ENCODE measurements around the gene EFEMP1.

Gene EFEMP1

DNA sequence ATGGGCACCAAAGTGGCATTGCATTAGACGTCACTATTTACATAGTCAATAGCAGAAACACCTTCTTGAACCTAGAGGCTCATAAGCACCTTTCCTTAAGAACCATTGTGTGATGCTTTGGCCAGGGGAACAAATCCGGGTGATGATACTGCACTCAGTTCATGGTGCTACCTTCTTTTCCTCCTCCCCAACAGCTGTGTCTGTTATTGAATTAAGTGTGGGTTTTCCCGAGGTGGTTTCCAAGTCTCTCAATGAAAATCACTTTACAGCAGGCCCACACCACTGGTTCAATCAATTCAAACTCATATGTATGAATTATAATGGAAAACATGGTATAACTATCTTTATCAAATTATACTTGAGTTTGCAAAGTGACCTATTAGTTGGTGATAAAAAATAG lies 9.3 kb upstream of the EFEMP1 start:
- DNase-seq (ENCODE audit: low read depth): no peak

- no peak for DNase-seq (ENCODE audit: low read depth)
Observed at GRCh38 chr2:55931281-55931680, 7.7 kb upstream of the EFEMP1 start.

DNA sequence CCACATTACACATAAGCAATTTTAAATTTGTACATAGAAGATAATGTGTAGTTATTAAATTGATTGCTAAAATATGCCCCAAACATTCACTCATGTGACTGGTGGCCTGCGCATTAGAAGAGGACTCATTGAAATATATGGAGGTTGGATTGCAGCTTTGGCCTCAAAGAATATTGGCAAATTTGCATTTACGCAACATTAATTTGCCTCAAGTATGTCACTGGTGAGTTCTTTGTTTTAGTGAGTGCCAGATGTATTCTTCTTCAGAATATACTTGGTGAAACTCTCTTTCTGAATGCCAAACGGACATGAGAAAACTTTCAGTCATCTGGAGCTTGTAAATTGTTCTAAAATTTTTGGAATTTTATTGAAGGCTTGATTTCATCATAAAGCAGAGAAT lies 5.9 kb upstream of the EFEMP1 start:
- DNase-seq (ENCODE audit: low read depth): no peak

GRCh38 chr2:55926974-55927373 lies 3.4 kb upstream of the EFEMP1 start:
- DNase-seq (ENCODE audit: low read depth): no peak

DNA sequence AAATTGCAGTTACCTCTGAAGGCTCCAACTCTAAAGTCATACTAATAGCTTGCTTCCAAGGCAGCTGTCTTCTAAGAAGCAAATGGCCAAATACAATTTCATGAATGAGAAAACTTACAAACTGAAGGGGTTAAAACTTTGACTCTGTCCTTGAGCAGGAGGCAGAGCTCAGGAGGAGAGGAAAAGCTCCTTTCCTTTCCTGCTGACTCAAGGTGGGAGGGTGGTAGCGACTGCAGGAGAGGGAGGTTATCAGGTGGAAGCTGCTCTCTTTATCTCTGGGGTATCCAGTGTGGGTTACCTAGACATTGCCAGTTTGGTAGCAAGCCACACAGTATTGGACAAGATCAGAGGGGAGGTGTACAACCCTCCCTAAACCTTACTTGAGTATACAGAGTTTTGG lies 2.7 kb upstream of the EFEMP1 start:
- DNase-seq (ENCODE audit: low read depth): no peak

GRCh38 chr2:55923982-55924321 lies 370 bp upstream of the EFEMP1 start:
- DNase-seq (ENCODE audit: low read depth): no peak

- DNase-seq (ENCODE audit: low read depth): no peak
Observed at GRCh38 chr2:55922291-55922907, 1.2 kb downstream of the EFEMP1 start.

- DNase-seq (ENCODE audit: low read depth): no peak
Observed at GRCh38 chr2:55919574-55919973, 4.0 kb downstream of the EFEMP1 start.

- DNase-seq (ENCODE audit: low read depth): no peak
Observed at GRCh38 chr2:55918856-55919255, 4.7 kb downstream of the EFEMP1 start.

GRCh38 chr2:55917713-55918390 lies 5.7 kb downstream of the EFEMP1 start:
- DNase-seq (ENCODE audit: low read depth): no peak

GRCh38 chr2:55917117-55917516 lies 6.5 kb downstream of the EFEMP1 start:
- no peak for DNase-seq (ENCODE audit: low read depth)

DNA sequence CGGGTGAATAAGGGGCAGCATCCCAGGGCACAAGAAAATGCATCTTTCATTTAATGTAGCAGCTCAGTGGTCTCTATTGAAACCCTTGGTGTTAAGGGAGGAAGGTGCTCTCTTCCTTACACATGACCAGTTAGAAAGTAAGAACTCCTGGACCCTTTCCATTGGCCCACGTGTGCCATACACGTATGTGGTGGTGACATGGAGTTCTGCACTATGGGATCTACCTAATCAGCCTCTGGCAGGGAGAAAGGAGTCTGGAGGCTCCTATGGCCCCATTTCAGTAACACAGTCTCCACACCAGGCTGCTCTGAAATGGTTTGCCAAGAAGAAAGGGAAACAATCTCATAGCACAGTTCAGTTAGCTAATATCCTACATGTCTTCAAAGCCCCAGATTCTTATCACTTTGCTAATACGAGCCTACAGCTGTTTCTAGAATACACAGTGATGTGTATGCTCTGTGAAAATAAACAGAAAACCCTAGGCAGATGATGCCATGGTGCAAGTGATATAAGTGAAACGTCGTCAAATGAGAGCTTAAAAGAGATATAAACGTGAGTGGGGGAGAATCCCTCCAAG lies 7.0 kb downstream of the EFEMP1 start:
- no peak for DNase-seq (ENCODE audit: low read depth)

- DNase-seq (ENCODE audit: low read depth): no peak
Observed at GRCh38 chr2:55914786-55915185, 8.8 kb downstream of the EFEMP1 start.

DNA sequence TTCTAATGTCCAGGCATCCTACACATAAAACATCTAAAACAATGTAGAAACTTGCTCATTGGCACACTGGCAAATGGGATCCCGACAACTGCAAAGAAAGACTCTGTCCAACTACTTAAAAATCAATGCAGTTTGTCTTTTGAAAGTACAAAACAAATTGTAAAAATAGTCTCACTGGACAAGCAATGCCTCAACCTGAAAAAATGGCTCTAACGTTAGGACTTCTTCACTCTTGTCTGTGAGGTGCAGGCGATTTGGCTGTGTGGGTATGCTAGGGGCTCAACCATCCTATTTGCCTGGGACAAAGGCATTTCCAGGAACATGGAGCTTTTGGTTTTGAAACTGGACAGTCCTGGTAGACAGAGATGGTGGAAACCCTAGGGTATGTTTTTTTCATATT lies 10.7 kb downstream of the EFEMP1 start:
- DNase-seq (ENCODE audit: low read depth): no peak

GRCh38 chr2:55910077-55910476 lies 13.5 kb downstream of the EFEMP1 start:
- no peak for DNase-seq (ENCODE audit: low read depth)

GRCh38 chr2:55907686-55908085 lies 15.9 kb downstream of the EFEMP1 start:
- DNase-seq (ENCODE audit: low read depth): no peak

GRCh38 chr2:55906993-55907392 lies 16.6 kb downstream of the EFEMP1 start:
- DNase-seq (ENCODE audit: low read depth): no peak

- no peak for DNase-seq (ENCODE audit: low read depth)
Observed at GRCh38 chr2:55903727-55904126, 19.9 kb downstream of the EFEMP1 start.

GRCh38 chr2:55902971-55903370 lies 20.6 kb downstream of the EFEMP1 start:
- no peak for DNase-seq (ENCODE audit: low read depth)

DNA sequence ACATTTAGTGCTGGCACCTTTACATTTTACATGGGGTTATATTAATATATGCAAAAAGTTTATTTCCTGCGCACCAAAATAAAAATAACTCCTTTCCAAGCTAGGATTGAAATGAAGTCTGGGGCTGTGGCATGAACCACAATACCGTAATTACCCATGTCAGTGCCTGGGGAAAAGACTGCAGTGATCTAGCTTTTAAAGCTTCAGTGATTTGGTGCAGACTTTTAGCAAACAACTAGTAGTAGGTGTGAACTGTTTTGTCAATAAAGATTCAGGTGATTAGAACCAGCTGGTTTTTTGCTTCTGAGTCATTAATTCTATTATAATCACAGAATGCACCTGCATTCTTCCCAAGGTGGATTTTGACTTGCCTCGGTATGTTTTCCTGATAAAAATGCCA lies 21.2 kb downstream of the EFEMP1 start:
- DNase-seq (ENCODE audit: low read depth): no peak

- no peak for DNase-seq (ENCODE audit: low read depth)
Observed at GRCh38 chr2:55901941-55902340, 21.6 kb downstream of the EFEMP1 start.

DNA sequence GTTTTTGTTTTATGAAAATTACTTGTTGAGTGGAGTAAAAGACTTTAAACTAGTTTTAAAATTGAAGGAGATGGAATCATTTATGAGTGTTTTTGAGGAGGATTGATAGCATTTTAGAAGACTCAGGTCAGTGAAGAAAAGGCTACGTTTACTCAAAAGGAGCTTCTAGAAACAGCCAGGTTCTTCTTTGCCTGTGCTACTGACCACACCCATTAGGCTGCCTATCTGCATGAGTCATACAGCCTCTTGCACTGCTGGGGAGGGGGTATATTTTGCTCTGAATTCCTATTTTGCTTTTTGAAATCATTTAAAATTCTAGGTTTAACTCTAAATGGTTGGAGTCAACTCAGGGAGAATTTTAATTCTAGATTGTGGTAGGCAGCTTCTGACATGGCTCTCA lies 22.3 kb downstream of the EFEMP1 start:
- DNase-seq (ENCODE audit: low read depth): no peak

GRCh38 chr2:55899881-55900280 lies 23.7 kb downstream of the EFEMP1 start:
- DNase-seq (ENCODE audit: low read depth): peak; percentile 71

All from GM04503 (cell line).